WTC11 (cell line): ENCODE results near the gene VNN1. TPM values are rescaled to one million over a fixed set of nuclear protein-coding genes. Genes with fewer than 3 reads are reported as not detected.

Experiments
- ATAC-seq: fragments of 200-7000 bp; cut with Tn5 transposase; 2 replicates; pipeline ENCODE4 v1.10.0; 2021; ENCODE audit warnings: mild to moderate bottlenecking, moderate library complexity
- CTCF ChIA-PET: fragments of 300-600 bp; sonication (Branson Sonifier 250); formaldehyde crosslinking; loops from one replicate; lab custom pipeline; 2021; ENCODE audit warnings: antibody characterized with exemption; lab: Charles Lee
- POLR2A ChIA-PET: fragments of 350-600 bp; sonication (Branson Sonifier 250); formaldehyde crosslinking; loops from one replicate; lab custom pipeline; 2021; ENCODE audit warnings: antibody characterized with exemption; lab: Charles Lee
- DNase-seq: peaks from one replicate; pipeline ENCODE4 v3.0.0; 2021; ENCODE audit warnings: low spot score
- H3K27ac Mint-ChIP-seq: 2 replicates; pipeline ENCODE4 v1.8.0; 2021; ENCODE audit warnings: mixed read lengths
- H3K27me3 Mint-ChIP-seq: 2 replicates; pipeline ENCODE4 v1.8.0; 2021; ENCODE audit warnings: low read depth, mild to moderate bottlenecking, moderate library complexity, mixed read lengths
- H3K36me3 Mint-ChIP-seq: 2 replicates; pipeline ENCODE4 v1.8.0; 2021; ENCODE audit warnings: mixed read lengths
- H3K4me1 Mint-ChIP-seq: 2 replicates; pipeline ENCODE4 v1.8.0; 2022; ENCODE audit warnings: mixed read lengths
- H3K4me3 Mint-ChIP-seq: 2 replicates; pipeline ENCODE4 v1.8.0; 2021; ENCODE audit warnings: mild to moderate bottlenecking, moderate library complexity, mixed read lengths
- H3K9me3 Mint-ChIP-seq: 2 replicates; pipeline ENCODE4 v1.8.0; 2021; ENCODE audit warnings: mixed read lengths
- ARID4B ChIP-seq: sonication (generic); formaldehyde crosslinking; IDR thresholded peaks from 2 replicates; pipeline ENCODE4 v1.8.0; 2023; ENCODE audit warnings: missing genetic modification reagents, mild to moderate bottlenecking, borderline replicate concordance
- ATF1 ChIP-seq: sonication (generic); formaldehyde crosslinking; IDR thresholded peaks from 2 replicates; pipeline ENCODE4 v1.8.1; 2023; ENCODE audit warnings: mild to moderate bottlenecking, moderate library complexity, missing genetic modification reagents
- CREB1 ChIP-seq: sonication (generic); formaldehyde crosslinking; IDR thresholded peaks from 2 replicates; pipeline ENCODE4 v1.8.0; 2023; ENCODE audit warnings: mild to moderate bottlenecking, missing genetic modification reagents
- ETV6 ChIP-seq: sonication (generic); formaldehyde crosslinking; IDR thresholded peaks from 2 replicates; pipeline ENCODE4 v1.8.1; 2022; ENCODE audit warnings: mild to moderate bottlenecking, missing genetic modification reagents
- FOXJ3 ChIP-seq: sonication (generic); formaldehyde crosslinking; IDR thresholded peaks from 2 replicates; pipeline ENCODE4 v1.9.0; 2021; ENCODE audit warnings: missing genetic modification reagents, mild to moderate bottlenecking, borderline replicate concordance
- FOXK1 ChIP-seq: sonication (generic); formaldehyde crosslinking; IDR thresholded peaks from 2 replicates; pipeline ENCODE4 v1.8.0; 2022; ENCODE audit warnings: mild to moderate bottlenecking, moderate library complexity, missing genetic modification reagents
- IRF2 ChIP-seq: sonication (generic); formaldehyde crosslinking; IDR thresholded peaks from 2 replicates; pipeline ENCODE4 v1.8.0; 2022; ENCODE audit warnings: low read depth, missing genetic modification reagents, borderline replicate concordance
- NFATC4 ChIP-seq: fragments of 250-450 bp; sonication (Bioruptor Pico); IDR thresholded peaks from 2 replicates; pipeline ENCODE4 v1.9.0; 2021; ENCODE audit warnings: mild to moderate bottlenecking
- NR3C1 ChIP-seq: sonication (generic); formaldehyde crosslinking; conservative IDR thresholded peaks from 2 replicates; pipeline ENCODE4 v1.8.1; 2023; ENCODE audit warnings: low read depth, mild to moderate bottlenecking, missing genetic modification reagents
- OVOL2 ChIP-seq: fragments of 250-450 bp; sonication (Bioruptor Pico); IDR thresholded peaks from 2 replicates; pipeline ENCODE4 v1.9.0; 2021; ENCODE audit warnings: mild to moderate bottlenecking, borderline replicate concordance
- RELA ChIP-seq: sonication (generic); formaldehyde crosslinking; IDR thresholded peaks from 2 replicates; pipeline ENCODE4 v1.8.1; 2022; ENCODE audit warnings: missing genetic modification reagents, mild to moderate bottlenecking, borderline replicate concordance
- TEAD4 ChIP-seq: sonication (generic); formaldehyde crosslinking; IDR thresholded peaks from 2 replicates; pipeline ENCODE4 v1.8.0; 2022; ENCODE audit warnings: mild to moderate bottlenecking, missing genetic modification reagents
- USF1 ChIP-seq: sonication (generic); formaldehyde crosslinking; IDR thresholded peaks from 2 replicates; pipeline ENCODE4 v1.8.0; 2022; ENCODE audit warnings: mild to moderate bottlenecking, missing genetic modification reagents
- ZMAT4 ChIP-seq: fragments of 250-450 bp; sonication (Bioruptor Pico); IDR thresholded peaks from 2 replicates; pipeline ENCODE4 v1.9.0; 2021; ENCODE audit warnings: mild to moderate bottlenecking
- ZNF416 ChIP-seq: fragments of 250-450 bp; sonication (Bioruptor Pico); IDR thresholded peaks from 2 replicates; pipeline ENCODE4 v1.9.0; 2021; ENCODE audit warnings: mild to moderate bottlenecking, inconsistent platforms
- ZNF671 ChIP-seq: fragments of 250-450 bp; sonication (Bioruptor Pico); IDR thresholded peaks from 2 replicates; pipeline ENCODE4 v1.8.0; 2021; ENCODE audit warnings: mild to moderate bottlenecking
- total RNA-seq: library from RNA; stranded (reverse); gene quantifications from 3 replicates; pipeline ENCODE4 v1.2.3, GENCODE V29; 2021
- TF ChIP-seq, protein P1 (sequence below): sonication (generic); formaldehyde crosslinking; IDR thresholded peaks from 2 replicates; pipeline ENCODE4 v1.8.0; 2022; ENCODE audit warnings: mild to moderate bottlenecking, missing genetic modification reagents
- TF ChIP-seq, protein P2 (sequence below): fragments of 250-450 bp; sonication (Bioruptor Pico); IDR thresholded peaks from 2 replicates; pipeline ENCODE4 v1.9.0; 2021; ENCODE audit warnings: mild to moderate bottlenecking
- TF ChIP-seq, protein P3 (sequence below): sonication (generic); formaldehyde crosslinking; IDR thresholded peaks from 2 replicates; pipeline ENCODE4 v1.8.0; 2022; ENCODE audit warnings: missing genetic modification reagents
- TF ChIP-seq, protein P4 (sequence below): sonication (generic); formaldehyde crosslinking; IDR thresholded peaks from 2 replicates; pipeline ENCODE4 v1.8.1; 2022; ENCODE audit warnings: low read depth, mild to moderate bottlenecking, moderate library complexity, missing genetic modification reagents, borderline replicate concordance

The VNN1 gene
- total RNA-seq, 1 experiment from 2014 or later = 0.04 TPM

- POLR2A ChIA-PET = no interaction called here
- TF ChIP-seq FOXJ3 (CRISPR knock-in tag) = no peak
- TF ChIP-seq, protein P1, sequence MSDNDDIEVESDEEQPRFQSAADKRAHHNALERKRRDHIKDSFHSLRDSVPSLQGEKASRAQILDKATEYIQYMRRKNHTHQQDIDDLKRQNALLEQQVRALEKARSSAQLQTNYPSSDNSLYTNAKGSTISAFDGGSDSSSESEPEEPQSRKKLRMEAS (CRISPR knock-in tag) = 0 out of 2 replicates have a peak, but pooled peaks have one; percentile 21
- H3K27me3 Mint-ChIP-seq = no peaks in the 10 kb centered on the region
- ATAC-seq (peak; percentile 100), DNase-seq (peak; percentile 66)
- H3K4me1 Mint-ChIP-seq = no peaks in the 10 kb centered on the region; the same call in 1 of the 2 replicates
- H3K4me3 Mint-ChIP-seq = no peak overlapping the region
- no peaks in the 10 kb centered on the region for H3K9me3 Mint-ChIP-seq
- no peak overlapping the region for H3K27ac Mint-ChIP-seq
- CTCF ChIA-PET = interaction anchor here (0.6 to 2.1 kb wide), 22 partner anchors 14 to 436 kb away, joined by 3 to 14 read pairs (median 4); partner anchors contain the start of genes SLC18B1, STX7 and TAAR9
- no peaks in the 10 kb centered on the region for H3K36me3 Mint-ChIP-seq
These were observed 1.3 kb upstream of the VNN1 start for GRCh38 chr6:132715204-132715603.

GRCh38 chr6:132714160-132714559, 305 bp upstream of the VNN1 start:
- H3K4me1 Mint-ChIP-seq = no peaks in the 10 kb centered on the region; the same call in 1 of the 2 replicates
- ChIA-PET POLR2A (no interaction called here), CTCF (interaction anchor here (2.1 kb wide), 1 partner anchor 44 kb away, joined by 10 read pairs; no protein-coding TSS in a partner anchor)
- ATAC-seq = no peak
- H3K27me3 Mint-ChIP-seq = no peaks in the 10 kb centered on the region
- no peaks in the 10 kb centered on the region for H3K36me3 Mint-ChIP-seq
- no peak overlapping the region for H3K4me3 Mint-ChIP-seq
- no peaks in the 10 kb centered on the region for H3K9me3 Mint-ChIP-seq
- no peak overlapping the region for H3K27ac Mint-ChIP-seq
- no peak for DNase-seq
- TF ChIP-seq ZNF671 (no peak), RELA (CRISPR knock-in tag) (no peak), NFATC4 (no peak), IRF2 (CRISPR knock-in tag) (no peak), USF1 (CRISPR knock-in tag) (no peak), ETV6 (no peak), TEAD4 (CRISPR knock-in tag) (no peak), FOXK1 (CRISPR knock-in tag) (no peak), ZNF416 (CRISPR knock-in tag) (no peak), OVOL2 (CRISPR knock-in tag) (no peak), NR3C1 (CRISPR knock-in tag) (no peak), CREB1 (CRISPR knock-in tag) (no peak), ZMAT4 (CRISPR knock-in tag) (no peak), ARID4B (CRISPR knock-in tag) (no peak), ATF1 (no peak)
- TF ChIP-seq, protein P2, sequence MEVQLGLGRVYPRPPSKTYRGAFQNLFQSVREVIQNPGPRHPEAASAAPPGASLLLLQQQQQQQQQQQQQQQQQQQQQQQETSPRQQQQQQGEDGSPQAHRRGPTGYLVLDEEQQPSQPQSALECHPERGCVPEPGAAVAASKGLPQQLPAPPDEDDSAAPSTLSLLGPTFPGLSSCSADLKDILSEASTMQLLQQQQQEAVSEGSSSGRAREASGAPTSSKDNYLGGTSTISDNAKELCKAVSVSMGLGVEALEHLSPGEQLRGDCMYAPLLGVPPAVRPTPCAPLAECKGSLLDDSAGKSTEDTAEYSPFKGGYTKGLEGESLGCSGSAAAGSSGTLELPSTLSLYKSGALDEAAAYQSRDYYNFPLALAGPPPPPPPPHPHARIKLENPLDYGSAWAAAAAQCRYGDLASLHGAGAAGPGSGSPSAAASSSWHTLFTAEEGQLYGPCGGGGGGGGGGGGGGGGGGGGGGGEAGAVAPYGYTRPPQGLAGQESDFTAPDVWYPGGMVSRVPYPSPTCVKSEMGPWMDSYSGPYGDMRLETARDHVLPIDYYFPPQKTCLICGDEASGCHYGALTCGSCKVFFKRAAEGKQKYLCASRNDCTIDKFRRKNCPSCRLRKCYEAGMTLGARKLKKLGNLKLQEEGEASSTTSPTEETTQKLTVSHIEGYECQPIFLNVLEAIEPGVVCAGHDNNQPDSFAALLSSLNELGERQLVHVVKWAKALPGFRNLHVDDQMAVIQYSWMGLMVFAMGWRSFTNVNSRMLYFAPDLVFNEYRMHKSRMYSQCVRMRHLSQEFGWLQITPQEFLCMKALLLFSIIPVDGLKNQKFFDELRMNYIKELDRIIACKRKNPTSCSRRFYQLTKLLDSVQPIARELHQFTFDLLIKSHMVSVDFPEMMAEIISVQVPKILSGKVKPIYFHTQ = no peak
- TF ChIP-seq, protein P3, sequence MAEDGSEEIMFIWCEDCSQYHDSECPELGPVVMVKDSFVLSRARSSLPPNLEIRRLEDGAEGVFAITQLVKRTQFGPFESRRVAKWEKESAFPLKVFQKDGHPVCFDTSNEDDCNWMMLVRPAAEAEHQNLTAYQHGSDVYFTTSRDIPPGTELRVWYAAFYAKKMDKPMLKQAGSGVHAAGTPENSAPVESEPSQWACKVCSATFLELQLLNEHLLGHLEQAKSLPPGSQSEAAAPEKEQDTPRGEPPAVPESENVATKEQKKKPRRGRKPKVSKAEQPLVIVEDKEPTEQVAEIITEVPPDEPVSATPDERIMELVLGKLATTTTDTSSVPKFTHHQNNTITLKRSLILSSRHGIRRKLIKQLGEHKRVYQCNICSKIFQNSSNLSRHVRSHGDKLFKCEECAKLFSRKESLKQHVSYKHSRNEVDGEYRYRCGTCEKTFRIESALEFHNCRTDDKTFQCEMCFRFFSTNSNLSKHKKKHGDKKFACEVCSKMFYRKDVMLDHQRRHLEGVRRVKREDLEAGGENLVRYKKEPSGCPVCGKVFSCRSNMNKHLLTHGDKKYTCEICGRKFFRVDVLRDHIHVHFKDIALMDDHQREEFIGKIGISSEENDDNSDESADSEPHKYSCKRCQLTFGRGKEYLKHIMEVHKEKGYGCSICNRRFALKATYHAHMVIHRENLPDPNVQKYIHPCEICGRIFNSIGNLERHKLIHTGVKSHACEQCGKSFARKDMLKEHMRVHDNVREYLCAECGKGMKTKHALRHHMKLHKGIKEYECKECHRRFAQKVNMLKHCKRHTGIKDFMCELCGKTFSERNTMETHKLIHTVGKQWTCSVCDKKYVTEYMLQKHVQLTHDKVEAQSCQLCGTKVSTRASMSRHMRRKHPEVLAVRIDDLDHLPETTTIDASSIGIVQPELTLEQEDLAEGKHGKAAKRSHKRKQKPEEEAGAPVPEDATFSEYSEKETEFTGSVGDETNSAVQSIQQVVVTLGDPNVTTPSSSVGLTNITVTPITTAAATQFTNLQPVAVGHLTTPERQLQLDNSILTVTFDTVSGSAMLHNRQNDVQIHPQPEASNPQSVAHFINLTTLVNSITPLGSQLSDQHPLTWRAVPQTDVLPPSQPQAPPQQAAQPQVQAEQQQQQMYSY (CRISPR knock-in tag) = no peak
- TF ChIP-seq, protein P4, sequence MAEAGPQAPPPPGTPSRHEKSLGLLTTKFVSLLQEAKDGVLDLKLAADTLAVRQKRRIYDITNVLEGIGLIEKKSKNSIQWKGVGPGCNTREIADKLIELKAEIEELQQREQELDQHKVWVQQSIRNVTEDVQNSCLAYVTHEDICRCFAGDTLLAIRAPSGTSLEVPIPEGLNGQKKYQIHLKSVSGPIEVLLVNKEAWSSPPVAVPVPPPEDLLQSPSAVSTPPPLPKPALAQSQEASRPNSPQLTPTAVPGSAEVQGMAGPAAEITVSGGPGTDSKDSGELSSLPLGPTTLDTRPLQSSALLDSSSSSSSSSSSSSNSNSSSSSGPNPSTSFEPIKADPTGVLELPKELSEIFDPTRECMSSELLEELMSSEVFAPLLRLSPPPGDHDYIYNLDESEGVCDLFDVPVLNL (CRISPR knock-in tag) = no peak
